BLaER1 (cell line): ENCODE data around the gene SLC35B2.

Source experiments
- H3K27ac ChIP-seq: shearing (Covaris generic); formaldehyde crosslinking; 2 replicates; pipeline ENCODE4 v1.8.1; 2022
- H3K27me3 ChIP-seq: shearing (Covaris generic); formaldehyde crosslinking; 2 replicates; pipeline ENCODE4 v1.8.1; 2022
- H3K36me3 ChIP-seq: shearing (Covaris generic); formaldehyde crosslinking; 2 replicates; pipeline ENCODE4 v1.8.1; 2022
- H3K4me1 ChIP-seq: shearing (Covaris generic); formaldehyde crosslinking; 2 replicates; pipeline ENCODE4 v1.8.1; 2022
- H3K4me2 ChIP-seq: shearing (Covaris generic); formaldehyde crosslinking; 2 replicates; pipeline ENCODE4 v1.8.1; 2022
- H3K4me3 ChIP-seq: shearing (Covaris generic); formaldehyde crosslinking; 2 replicates; pipeline ENCODE4 v1.8.1; 2022
- H3K9ac ChIP-seq: shearing (Covaris generic); formaldehyde crosslinking; 2 replicates; pipeline ENCODE4 v1.8.1; 2022
- H3K9me3 ChIP-seq: shearing (Covaris generic); formaldehyde crosslinking; 2 replicates; pipeline ENCODE4 v1.8.1; 2022
- H4K20me1 ChIP-seq: shearing (Covaris generic); formaldehyde crosslinking; 2 replicates; pipeline ENCODE4 v1.8.1; 2022
- Cebpa-rat ChIP-seq: shearing (Covaris generic); IDR thresholded peaks from 2 replicates; pipeline ENCODE4 v1.8.1; 2022

The SLC35B2 gene

GRCh38 chr6:44275749-44276648 is 18.7 kb upstream of the SLC35B2 start:
- Histone ChIP-seq H3K4me3 (no peak overlapping the region), H3K4me1 (no peaks in the 10 kb centered on the region), H4K20me1 (peaks cover 29% of the 10 kb centered on the region; the same call in 1 of the 2 replicates), H3K9me3 (no peaks in the 10 kb centered on the region), H3K27ac (no peak overlapping the region), H3K4me2 (no peak overlapping the region), H3K27me3 (peaks cover 49% of the 10 kb centered on the region), H3K36me3 (no peaks in the 10 kb centered on the region), H3K9ac (no peak overlapping the region)
- TF ChIP-seq Cebpa-rat, result no peak

GRCh38 chr6:44275271-44275748 is 18.0 kb upstream of the SLC35B2 start:
- TF ChIP-seq Cebpa-rat, result no peak
- H3K27me3 ChIP-seq, result peaks cover 56% of the 10 kb centered on the region
- H3K4me3 ChIP-seq, result no peak overlapping the region
- peaks cover 29% of the 10 kb centered on the region; the same call in 1 of the 2 replicates for H4K20me1 ChIP-seq
- no peak overlapping the region for H3K9ac ChIP-seq
- no peaks in the 10 kb centered on the region for H3K9me3 ChIP-seq
- no peaks in the 10 kb centered on the region for H3K36me3 ChIP-seq
- H3K27ac ChIP-seq, result no peak overlapping the region
- H3K4me1 ChIP-seq, result no peaks in the 10 kb centered on the region
- no peak overlapping the region for H3K4me2 ChIP-seq

- H3K27me3 ChIP-seq, result peaks cover 73% of the 10 kb centered on the region
- no peak for TF ChIP-seq Cebpa-rat
- no peak overlapping the region for H3K4me2 ChIP-seq
These were observed 16.3 kb upstream of the SLC35B2 start for GRCh38 chr6:44273617-44274016.

GRCh38 chr6:44272999-44273566 is 15.8 kb upstream of the SLC35B2 start:
- peaks cover 20% of the 10 kb centered on the region for H3K4me1 ChIP-seq
- H3K4me2 ChIP-seq, result no peak overlapping the region
- H3K9ac ChIP-seq, result no peak overlapping the region
- H4K20me1 ChIP-seq, result peaks cover 48% of the 10 kb centered on the region
- no peaks in the 10 kb centered on the region for H3K36me3 ChIP-seq
- no peak overlapping the region for H3K4me3 ChIP-seq
- no peak for TF ChIP-seq Cebpa-rat
- H3K9me3 ChIP-seq, result no peaks in the 10 kb centered on the region
- H3K27ac ChIP-seq, result no peak overlapping the region
- peaks cover 79% of the 10 kb centered on the region for H3K27me3 ChIP-seq

More at GRCh38 chr6:44273617-44274016, 16.3 kb upstream of the SLC35B2 start:
- Histone ChIP-seq H4K20me1 (peaks cover 45% of the 10 kb centered on the region), H3K4me3 (no peak overlapping the region), H3K4me1 (peaks cover 15% of the 10 kb centered on the region), H3K9me3 (no peaks in the 10 kb centered on the region), H3K9ac (no peak overlapping the region), H3K36me3 (no peaks in the 10 kb centered on the region), H3K27ac (no peak overlapping the region)

GRCh38 chr6:44272529-44272928 is 15.2 kb upstream of the SLC35B2 start:
- no peak overlapping the region for H3K4me2 ChIP-seq
- TF ChIP-seq Cebpa-rat, result no peak
- peaks cover 48% of the 10 kb centered on the region for H4K20me1 ChIP-seq
- no peak overlapping the region for H3K9ac ChIP-seq
- H3K27ac ChIP-seq, result no peak overlapping the region
- H3K4me1 ChIP-seq, result peaks cover 26% of the 10 kb centered on the region
- H3K36me3 ChIP-seq, result no peaks in the 10 kb centered on the region
- H3K27me3 ChIP-seq, result peaks cover 79% of the 10 kb centered on the region
- no peaks in the 10 kb centered on the region for H3K9me3 ChIP-seq
- no peak overlapping the region for H3K4me3 ChIP-seq

GRCh38 chr6:44271914-44272313 is 14.6 kb upstream of the SLC35B2 start:
- H3K9ac ChIP-seq, result no peak overlapping the region
- H3K27ac ChIP-seq, result no peak overlapping the region
- no peaks in the 10 kb centered on the region for H3K9me3 ChIP-seq
- H3K4me1 ChIP-seq, result peaks cover 26% of the 10 kb centered on the region
- no peak overlapping the region for H3K4me3 ChIP-seq
- H3K4me2 ChIP-seq, result no peak overlapping the region
- no peaks in the 10 kb centered on the region for H3K36me3 ChIP-seq
- no peak for TF ChIP-seq Cebpa-rat
- peaks cover 48% of the 10 kb centered on the region for H4K20me1 ChIP-seq
- peaks cover 74% of the 10 kb centered on the region for H3K27me3 ChIP-seq

- no peak overlapping the region for H3K9ac ChIP-seq
- TF ChIP-seq Cebpa-rat, result no peak
- peak overlapping the region; percentile 69; the same call in 1 of the 2 replicates for H3K4me3 ChIP-seq
- no peaks in the 10 kb centered on the region for H3K36me3 ChIP-seq
- peak overlapping the region; percentile 92; the same call in 1 of the 2 replicates for H3K4me2 ChIP-seq
- H3K4me1 ChIP-seq, result peaks cover 26% of the 10 kb centered on the region
- H3K9me3 ChIP-seq, result no peaks in the 10 kb centered on the region
- H3K27me3 ChIP-seq, result peaks cover 68% of the 10 kb centered on the region
- peaks cover 46% of the 10 kb centered on the region for H4K20me1 ChIP-seq
- H3K27ac ChIP-seq, result no peak overlapping the region
These were observed 14.0 kb upstream of the SLC35B2 start for GRCh38 chr6:44271406-44271723.

- H3K4me1 ChIP-seq, result peaks cover 32% of the 10 kb centered on the region
- peaks cover 40% of the 10 kb centered on the region for H4K20me1 ChIP-seq
- peak overlapping the region; percentile 92 for H3K4me2 ChIP-seq
- H3K4me3 ChIP-seq, result peak overlapping the region; percentile 69
- H3K27me3 ChIP-seq, result peaks cover 62% of the 10 kb centered on the region
- H3K27ac ChIP-seq, result no peak overlapping the region
- H3K9me3 ChIP-seq, result no peaks in the 10 kb centered on the region
- no peak for TF ChIP-seq Cebpa-rat
- no peaks in the 10 kb centered on the region for H3K36me3 ChIP-seq
- no peak overlapping the region for H3K9ac ChIP-seq
These were observed 13.4 kb upstream of the SLC35B2 start for GRCh38 chr6:44270526-44271405.

- Histone ChIP-seq H3K36me3 (no peaks in the 10 kb centered on the region), H3K4me3 (peak within 1 kb of the TSS; percentile 69), H3K27ac (no peak within 1 kb of the TSS), H4K20me1 (peaks cover 36% of the 10 kb centered on the region), H3K27me3 (peaks cover 55% of the 10 kb centered on the region), H3K4me1 (peaks cover 35% of the 10 kb centered on the region), H3K4me2 (peak within 1 kb of the TSS; percentile 92), H3K9ac (no peak within 1 kb of the TSS), H3K9me3 (no peaks in the 10 kb centered on the region)
- TF ChIP-seq Cebpa-rat, result no peak
These were observed 12.7 kb upstream of the SLC35B2 start, which contains the start of gene TMEM151B for GRCh38 chr6:44269921-44270525. Gene TMEM151B, plus strand, starts transcription at chr6:44270450. Its CDS starts 293 bp downstream, at chr6:44270743.
